C1 segment of cervical spinal cord (tissue), 14 donors: Measurements from ENCODE around the gene HIGD1B.

Experiments
- DNase-seq, 14 donors: peaks; one replicate each; lab custom pipeline; 2025; lab: John Stamatoyannopoulos, UW

HIGD1B gene

GRCh38 chr17:44878627-44879221 lies 31.0 kb downstream of the HIGD1B start:
- peak in 1 of 14 donors; percentile 22 for DNase-seq

- no peak for DNase-seq
These were observed 31.7 kb downstream of the HIGD1B start for GRCh38 chr17:44879376-44879775.

- DNase-seq = no peak
These were observed 32.4 kb downstream of the HIGD1B start for GRCh38 chr17:44880062-44880461.

- no peak for DNase-seq
These were observed 33.5 kb downstream of the HIGD1B start for GRCh38 chr17:44881145-44881544.

- DNase-seq = no peak
These were observed 37.3 kb downstream of the HIGD1B start for GRCh38 chr17:44884941-44885340.

GRCh38 chr17:44887016-44887415 lies 39.3 kb downstream of the HIGD1B start:
- no peak for DNase-seq

GRCh38 chr17:44887971-44888954 lies 40.6 kb downstream of the HIGD1B start:
- DNase-seq = no peak

GRCh38 chr17:44889003-44889402 lies 41.3 kb downstream of the HIGD1B start:
- no peak for DNase-seq

- no peak for DNase-seq
These were observed 44.6 kb downstream of the HIGD1B start for GRCh38 chr17:44892250-44892649.

- no peak for DNase-seq
These were observed 47.0 kb downstream of the HIGD1B start for GRCh38 chr17:44894642-44895041.

- no peak for DNase-seq
These were observed 51.0 kb downstream of the HIGD1B start for GRCh38 chr17:44898768-44899073.

- peak; percentile 85 to 100 (median 94) for DNase-seq
These were observed 51.5 kb downstream of the HIGD1B start, which contains the start of gene EFTUD2 for GRCh38 chr17:44899074-44899782. Gene EFTUD2, minus strand, starts transcription at chr17:44899445. Its CDS starts 4,924 bp downstream, at chr17:44894521.
